PFSK-1 (cell line): ENCODE data around the gene MCTP1.

ENCODE experiments used
- FOXP2 ChIP-seq: optimal IDR thresholded peaks from 2 replicates; pipeline ENCODE3; 2011; ENCODE audit warnings: borderline replicate concordance, control low read depth, inconsistent platforms; ENCODE audit not compliant: insufficient read depth; ENCODE audit errors: extremely low read length, extremely low read depth
- POLR2AphosphoS5 ChIP-seq: IDR thresholded peaks from 2 replicates; pipeline ENCODE4 v1.6.1; 2012; ENCODE audit warnings: low read depth, mild to moderate bottlenecking, control low read depth, low read length, moderate library complexity
- SIN3A ChIP-seq: IDR thresholded peaks from 2 replicates; pipeline ENCODE4 v1.6.1; 2012; ENCODE audit warnings: mild to moderate bottlenecking, low read length, moderate library complexity, borderline replicate concordance; ENCODE audit not compliant: insufficient read depth
- TAF1 ChIP-seq: IDR thresholded peaks from 2 replicates; pipeline ENCODE4 v1.6.1; 2012; ENCODE audit warnings: low read length, control low read depth, borderline replicate concordance; ENCODE audit not compliant: insufficient read depth
- TF ChIP-seq, protein P1 (sequence below), 2 experiments: IDR thresholded peaks; 2 replicates each; pipeline versions ENCODE4 v1.6.1 to v1.8.0; 2011 to 2012; ENCODE audit warnings: low read depth in 2 of 2, low read length in 2 of 2, control low read depth in 1 of 2, inconsistent platforms in 1 of 2, mild to moderate bottlenecking in 1 of 2, moderate library complexity in 1 of 2; ENCODE audit not compliant: insufficient read depth in 1 of 2

Gene MCTP1

DNA sequence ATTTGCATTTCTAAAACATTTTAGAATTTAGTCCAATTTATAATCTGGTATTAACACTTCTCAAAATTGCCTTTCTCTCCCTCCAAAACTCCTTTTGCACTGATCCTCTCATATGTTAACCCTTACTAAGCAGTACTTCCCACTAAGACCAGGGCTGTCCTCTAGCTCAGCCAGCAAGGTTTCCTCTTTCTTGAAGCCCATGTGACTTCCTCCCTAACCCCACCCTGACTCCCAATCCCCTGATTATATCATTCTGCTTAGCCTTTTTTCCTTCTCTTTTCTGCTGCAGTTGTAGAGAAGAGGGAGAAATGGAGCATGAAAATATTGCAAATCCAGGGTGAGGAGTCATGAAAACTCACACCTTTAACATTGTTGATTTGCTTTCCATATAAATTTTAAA, 241.7 kb downstream of the MCTP1 start:
- TF ChIP-seq, protein P1, sequence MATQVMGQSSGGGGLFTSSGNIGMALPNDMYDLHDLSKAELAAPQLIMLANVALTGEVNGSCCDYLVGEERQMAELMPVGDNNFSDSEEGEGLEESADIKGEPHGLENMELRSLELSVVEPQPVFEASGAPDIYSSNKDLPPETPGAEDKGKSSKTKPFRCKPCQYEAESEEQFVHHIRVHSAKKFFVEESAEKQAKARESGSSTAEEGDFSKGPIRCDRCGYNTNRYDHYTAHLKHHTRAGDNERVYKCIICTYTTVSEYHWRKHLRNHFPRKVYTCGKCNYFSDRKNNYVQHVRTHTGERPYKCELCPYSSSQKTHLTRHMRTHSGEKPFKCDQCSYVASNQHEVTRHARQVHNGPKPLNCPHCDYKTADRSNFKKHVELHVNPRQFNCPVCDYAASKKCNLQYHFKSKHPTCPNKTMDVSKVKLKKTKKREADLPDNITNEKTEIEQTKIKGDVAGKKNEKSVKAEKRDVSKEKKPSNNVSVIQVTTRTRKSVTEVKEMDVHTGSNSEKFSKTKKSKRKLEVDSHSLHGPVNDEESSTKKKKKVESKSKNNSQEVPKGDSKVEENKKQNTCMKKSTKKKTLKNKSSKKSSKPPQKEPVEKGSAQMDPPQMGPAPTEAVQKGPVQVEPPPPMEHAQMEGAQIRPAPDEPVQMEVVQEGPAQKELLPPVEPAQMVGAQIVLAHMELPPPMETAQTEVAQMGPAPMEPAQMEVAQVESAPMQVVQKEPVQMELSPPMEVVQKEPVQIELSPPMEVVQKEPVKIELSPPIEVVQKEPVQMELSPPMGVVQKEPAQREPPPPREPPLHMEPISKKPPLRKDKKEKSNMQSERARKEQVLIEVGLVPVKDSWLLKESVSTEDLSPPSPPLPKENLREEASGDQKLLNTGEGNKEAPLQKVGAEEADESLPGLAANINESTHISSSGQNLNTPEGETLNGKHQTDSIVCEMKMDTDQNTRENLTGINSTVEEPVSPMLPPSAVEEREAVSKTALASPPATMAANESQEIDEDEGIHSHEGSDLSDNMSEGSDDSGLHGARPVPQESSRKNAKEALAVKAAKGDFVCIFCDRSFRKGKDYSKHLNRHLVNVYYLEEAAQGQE (IDR thresholded peaks at IDR 0.05; ENCODE audit: insufficient read depth in 1 of 2, low read depth in 2 of 2, low read length in 2 of 2): no peak
- TF ChIP-seq SIN3A (no peak), FOXP2 (no peak), POLR2AphosphoS5 (no peak), TAF1 (no peak)

DNA sequence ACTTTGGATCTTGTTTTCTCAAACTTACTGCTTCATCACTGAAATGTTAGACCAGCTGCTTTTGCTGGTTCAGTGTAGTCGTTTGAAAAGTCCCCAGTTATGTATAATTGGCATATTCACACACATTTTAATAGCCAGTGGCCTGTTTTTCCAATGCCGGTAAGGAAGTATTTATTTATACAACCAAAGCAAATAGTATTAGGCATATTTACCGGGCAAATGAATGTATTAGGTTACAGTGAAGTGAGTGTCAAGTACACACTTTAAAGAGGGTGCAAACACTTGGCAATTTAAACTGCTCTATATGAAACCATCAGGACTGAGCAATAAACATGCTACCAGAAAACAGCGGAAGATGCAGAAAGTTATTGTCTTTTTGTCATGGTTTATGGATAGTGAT, 242.9 kb downstream of the MCTP1 start:
- TF ChIP-seq TAF1 (no peak), FOXP2 (no peak), POLR2AphosphoS5 (no peak), SIN3A (no peak)
- TF ChIP-seq, protein P1 (IDR thresholded peaks at IDR 0.05; ENCODE audit: insufficient read depth in 1 of 2, low read depth in 2 of 2, low read length in 2 of 2): no peak

DNA sequence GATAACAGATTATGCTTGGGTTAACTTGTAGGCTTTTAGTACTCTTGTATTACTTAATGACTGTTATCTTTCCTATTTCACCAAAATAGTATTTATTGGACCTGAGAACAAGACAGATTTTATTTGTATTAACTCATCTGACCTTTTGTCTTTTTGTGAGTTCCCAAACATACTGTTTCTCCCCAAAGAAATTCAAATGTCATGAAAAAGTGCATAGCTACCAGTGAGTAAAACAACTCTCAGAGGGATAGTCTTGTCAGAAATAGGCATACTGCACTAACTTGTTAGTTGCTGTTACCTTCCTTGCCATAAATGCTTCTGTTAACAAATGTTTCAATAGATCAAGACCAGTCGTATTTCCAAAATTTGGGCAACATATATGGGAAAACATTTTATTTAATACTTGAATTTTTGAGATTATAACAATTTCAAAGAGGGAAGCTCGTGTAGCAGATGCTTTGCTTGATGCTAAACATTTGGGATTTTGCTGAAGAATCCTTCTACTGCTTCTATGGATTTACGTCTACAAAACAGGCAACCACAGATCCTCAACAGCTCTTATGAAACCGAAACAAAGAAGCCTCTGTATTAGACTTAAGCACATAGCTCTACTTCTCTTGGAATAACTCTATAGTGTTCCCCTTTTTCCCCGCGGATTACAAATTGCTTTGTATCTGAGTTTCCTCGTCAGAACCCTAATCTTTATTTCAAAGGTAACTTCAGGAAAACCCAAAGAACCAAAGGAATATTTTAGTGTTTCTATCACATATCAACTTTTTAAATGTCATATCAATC, 248.8 kb downstream of the MCTP1 start:
- TF ChIP-seq SIN3A (no peak), FOXP2 (no peak), TAF1 (no peak), POLR2AphosphoS5 (no peak)
- TF ChIP-seq, protein P1 (IDR thresholded peaks at IDR 0.05; ENCODE audit: insufficient read depth in 1 of 2, low read depth in 2 of 2, low read length in 2 of 2): no peak

DNA sequence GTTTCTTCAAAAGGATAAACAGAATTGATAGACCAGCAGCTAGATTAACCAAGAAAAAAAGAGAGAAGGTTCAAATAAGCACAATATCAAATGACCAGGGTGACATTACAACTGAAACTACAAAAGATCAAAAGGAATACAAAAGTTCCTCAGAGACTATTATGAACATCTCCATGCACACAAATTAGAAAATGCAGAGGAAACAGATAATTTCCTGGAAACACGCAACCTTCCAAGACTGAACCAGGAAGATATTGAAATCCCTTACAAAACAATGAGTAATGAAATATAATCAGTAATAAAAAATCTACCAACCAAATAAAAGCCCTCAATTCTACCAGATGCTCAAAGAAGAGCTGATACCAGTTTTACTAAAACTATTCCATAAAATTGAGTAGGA, 252.1 kb downstream of the MCTP1 start:
- TF ChIP-seq FOXP2: no peak
- TF ChIP-seq POLR2AphosphoS5: no peak
- TF ChIP-seq, protein P1 (IDR thresholded peaks at IDR 0.05; ENCODE audit: insufficient read depth in 1 of 2, low read depth in 2 of 2, low read length in 2 of 2): no peak
- no peak for TF ChIP-seq SIN3A
- TF ChIP-seq TAF1: no peak
